Pulmonary artery endothelial cell (primary cell): ENCODE results near the gene CHST14. TPM values are rescaled to one million over a fixed set of nuclear protein-coding genes. Genes with fewer than 3 reads are reported as not detected.

Experiments
- DNase-seq: peaks from one replicate; pipeline ENCODE4 v3.0.0-alpha.2; 2011; ENCODE audit warnings: low read depth, low spot score
- total RNA-seq: library from RNA; depleted of rRNA; stranded (reverse); fragments of >200 nt; gene quantifications from 2 replicates; pipeline ENCODE4 v1.2.3, GENCODE V29; 2014

Gene CHST14
- total RNA-seq, result 11.0 and 11.1 TPM in 2 replicates

- no peak for DNase-seq
These were observed at the start of gene CHST14 for GRCh38 chr15:40470423-40471104. CHST14 (plus strand) TSS chr15:40470984; CDS start chr15:40471214, 230 bp downstream.

- DNase-seq, result no peak
These were observed 49.3 kb upstream of the CHST14 start for GRCh38 chr15:40421246-40422157.

- no peak for DNase-seq
These were observed 46.2 kb upstream of the CHST14 start for GRCh38 chr15:40424483-40425115.

GRCh38 chr15:40425681-40426080 is 45.1 kb upstream of the CHST14 start:
- no peak for DNase-seq

GRCh38 chr15:40427188-40427587 is 43.6 kb upstream of the CHST14 start:
- no peak for DNase-seq

GRCh38 chr15:40428185-40428584 is 42.6 kb upstream of the CHST14 start:
- DNase-seq, result no peak

- no peak for DNase-seq
These were observed 41.6 kb upstream of the CHST14 start for GRCh38 chr15:40429068-40429710.

- DNase-seq, result no peak
These were observed 40.4 kb upstream of the CHST14 start for GRCh38 chr15:40430271-40430805.

- no peak for DNase-seq
These were observed 35.6 kb upstream of the CHST14 start for GRCh38 chr15:40435023-40435709.

- DNase-seq, result no peak
These were observed 35.1 kb upstream of the CHST14 start for GRCh38 chr15:40435710-40436089.

GRCh38 chr15:40436116-40436891 is 34.5 kb upstream of the CHST14 start:
- no peak for DNase-seq

- DNase-seq, result no peak
These were observed 33.7 kb upstream of the CHST14 start for GRCh38 chr15:40436892-40437751.

GRCh38 chr15:40437752-40438687 is 32.8 kb upstream of the CHST14 start:
- no peak for DNase-seq

GRCh38 chr15:40438712-40439111 is 32.1 kb upstream of the CHST14 start:
- DNase-seq, result no peak

GRCh38 chr15:40439461-40439959 is 31.3 kb upstream of the CHST14 start:
- DNase-seq, result no peak

- DNase-seq, result no peak
These were observed 30.6 kb upstream of the CHST14 start for GRCh38 chr15:40439960-40440742.
